Stomach (tissue), 4 donors: ENCODE measurements around the gene SERPINF2.
"Not testable (repeated sequence)": the region's sequence is repeated elsewhere in the genome, so short reads cannot be mapped to it uniquely, and the experiment has no call there.

Experiments
- EP300 ChIP-seq: sonication (generic); formaldehyde crosslinking; IDR thresholded peaks from one replicate; pipeline ENCODE4 v1.6.1; 2017; ENCODE audit warnings: antibody characterized with exemption
- POLR2A ChIP-seq, 4 donors: fragments of 450-650 bp; IDR thresholded peaks; one replicate each; pipeline ENCODE4 v1.6.1; 2016; ENCODE audit warnings: antibody characterized with exemption in 4 of 4, control low read depth in 2 of 4, mild to moderate bottlenecking in 1 of 4, moderate library complexity in 1 of 4
- POLR2AphosphoS5 ChIP-seq, 3 donors: sonication (generic); formaldehyde crosslinking; IDR thresholded peaks; one replicate each; pipeline ENCODE4 v1.6.1; 2016; ENCODE audit warnings: antibody characterized with exemption in 3 of 3
- TF ChIP-seq, protein P1 (sequence below), 7 experiments: fragments of 450-650 bp in 4 of 7; fragments of 200-600 bp in 3 of 7; sonication (generic) in 3 of 7; IDR thresholded peaks; one replicate each; pipeline ENCODE4 v1.5.1; 2016 to 2019; ENCODE audit warnings: antibody characterized with exemption in 7 of 7, control low read depth in 2 of 7, mild to moderate bottlenecking in 1 of 7

DNA sequence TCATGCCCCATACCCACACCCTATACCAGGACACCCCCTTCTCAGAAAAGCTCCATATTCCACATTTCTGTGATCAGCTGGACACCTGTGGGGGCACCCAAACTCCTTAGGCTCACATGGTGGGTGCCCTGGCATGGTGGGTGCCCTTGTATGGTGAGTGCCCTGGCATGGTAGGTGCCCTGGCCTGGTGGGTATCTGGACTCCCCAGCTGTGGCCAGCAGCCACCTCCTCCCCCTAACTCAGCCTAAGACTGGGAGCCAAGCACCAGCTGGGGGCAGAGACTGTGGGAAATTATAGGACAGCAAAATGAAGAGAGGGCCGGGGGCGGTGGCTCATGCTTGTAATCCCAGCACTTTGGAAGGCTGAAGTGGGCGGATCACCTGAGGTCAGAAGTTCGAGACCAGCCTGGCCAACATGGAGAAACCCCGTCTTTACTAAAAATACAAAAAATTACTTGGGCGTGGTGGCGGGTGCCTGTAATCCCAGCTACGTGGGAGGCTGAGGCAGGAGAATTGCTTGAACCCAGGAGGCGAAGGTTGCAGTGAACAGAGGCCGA lies 33.8 kb upstream of the SERPINF2 start:
- not testable (repeated sequence) for TF ChIP-seq POLR2AphosphoS5 (IDR thresholded peaks at IDR 0.05); EP300; POLR2A (IDR thresholded peaks at IDR 0.05)
- TF ChIP-seq, protein P1, sequence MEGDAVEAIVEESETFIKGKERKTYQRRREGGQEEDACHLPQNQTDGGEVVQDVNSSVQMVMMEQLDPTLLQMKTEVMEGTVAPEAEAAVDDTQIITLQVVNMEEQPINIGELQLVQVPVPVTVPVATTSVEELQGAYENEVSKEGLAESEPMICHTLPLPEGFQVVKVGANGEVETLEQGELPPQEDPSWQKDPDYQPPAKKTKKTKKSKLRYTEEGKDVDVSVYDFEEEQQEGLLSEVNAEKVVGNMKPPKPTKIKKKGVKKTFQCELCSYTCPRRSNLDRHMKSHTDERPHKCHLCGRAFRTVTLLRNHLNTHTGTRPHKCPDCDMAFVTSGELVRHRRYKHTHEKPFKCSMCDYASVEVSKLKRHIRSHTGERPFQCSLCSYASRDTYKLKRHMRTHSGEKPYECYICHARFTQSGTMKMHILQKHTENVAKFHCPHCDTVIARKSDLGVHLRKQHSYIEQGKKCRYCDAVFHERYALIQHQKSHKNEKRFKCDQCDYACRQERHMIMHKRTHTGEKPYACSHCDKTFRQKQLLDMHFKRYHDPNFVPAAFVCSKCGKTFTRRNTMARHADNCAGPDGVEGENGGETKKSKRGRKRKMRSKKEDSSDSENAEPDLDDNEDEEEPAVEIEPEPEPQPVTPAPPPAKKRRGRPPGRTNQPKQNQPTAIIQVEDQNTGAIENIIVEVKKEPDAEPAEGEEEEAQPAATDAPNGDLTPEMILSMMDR (IDR thresholded peaks at IDR 0.05) = not testable (repeated sequence)
